GM12891 (cell line): Measurements from ENCODE around the gene ROBO2.

Experiments used
- POLR2A ChIP-seq: IDR thresholded peaks from 2 replicates; pipeline ENCODE4 v1.6.1; 2011; ENCODE audit warnings: low read depth, low read length, control low read depth
- TAF1 ChIP-seq: IDR thresholded peaks from 2 replicates; pipeline ENCODE4 v1.6.1; 2011; ENCODE audit warnings: low read depth, low read length, control low read depth

GRCh38 chr3:77242371-77242770 is 202.5 kb downstream of the ROBO2 start:
- no peak for TF ChIP-seq POLR2A
- TF ChIP-seq TAF1, result no peak
